Body of pancreas (tissue), 4 donors: ENCODE data around the gene RNMT.

Experiments
- CTCF ChIP-seq, 7 experiments: fragments of 450-650 bp in 4 of 7; fragments of 200-600 bp in 3 of 7; sonication (generic) in 3 of 7; IDR thresholded peaks; one replicate each; pipeline ENCODE4 v1.5.1; 2016 to 2019; ENCODE audit warnings: antibody characterized with exemption in 7 of 7
- POLR2A ChIP-seq, 3 donors: fragments of 450-650 bp; IDR thresholded peaks; one replicate each; pipeline ENCODE4 v1.6.1; 2016; ENCODE audit warnings: antibody characterized with exemption in 3 of 3, mild to moderate bottlenecking in 2 of 3

- TF ChIP-seq POLR2A (IDR thresholded peaks at IDR 0.05): no peak
- peak; percentile 19 to 53 (median 40) for TF ChIP-seq CTCF (IDR thresholded peaks at IDR 0.05)
Observed at GRCh38 chr18:13800505-13801259, 74.2 kb downstream of the RNMT start.
